Right ventricle myocardium superior (tissue), 1 donor: ENCODE data around the gene PMEPA1. TPM values are rescaled to one million over a fixed set of nuclear protein-coding genes. Genes with fewer than 3 reads are reported as not detected.

Source experiments
- ATAC-seq: fragments of 200-7000 bp; cut with Tn5 transposase; one replicate; pipeline ENCODE4 v1.9.1; 2020; ENCODE audit warnings: mild to moderate bottlenecking; ENCODE audit not compliant: poor library complexity
- DNase-seq: peaks from one replicate; pipeline ENCODE4 v3.0.0-alpha.2; 2020
- intact Hi-C: fragments of 100-400 bp; cut with DNase I; formaldehyde crosslinking; loops from one replicate; pipeline ENCODE4 v1.11.2; 2022
- total RNA-seq: library from RNA; stranded (reverse); fragmentation: NEBNext Ultra II Directional; extraction: Animal tissue kit (Norgen Biotek cat#: 25700); gene quantifications from one replicate; pipeline ENCODE4 v1.2.1, GENCODE V29; 2021
- donor health status: DM: no; HTN: yes; CAD: no; lungs with severe emphysema.

Gene PMEPA1
- total RNA-seq, 1 donor from 2014 or later, result 21.5 TPM

DNA sequence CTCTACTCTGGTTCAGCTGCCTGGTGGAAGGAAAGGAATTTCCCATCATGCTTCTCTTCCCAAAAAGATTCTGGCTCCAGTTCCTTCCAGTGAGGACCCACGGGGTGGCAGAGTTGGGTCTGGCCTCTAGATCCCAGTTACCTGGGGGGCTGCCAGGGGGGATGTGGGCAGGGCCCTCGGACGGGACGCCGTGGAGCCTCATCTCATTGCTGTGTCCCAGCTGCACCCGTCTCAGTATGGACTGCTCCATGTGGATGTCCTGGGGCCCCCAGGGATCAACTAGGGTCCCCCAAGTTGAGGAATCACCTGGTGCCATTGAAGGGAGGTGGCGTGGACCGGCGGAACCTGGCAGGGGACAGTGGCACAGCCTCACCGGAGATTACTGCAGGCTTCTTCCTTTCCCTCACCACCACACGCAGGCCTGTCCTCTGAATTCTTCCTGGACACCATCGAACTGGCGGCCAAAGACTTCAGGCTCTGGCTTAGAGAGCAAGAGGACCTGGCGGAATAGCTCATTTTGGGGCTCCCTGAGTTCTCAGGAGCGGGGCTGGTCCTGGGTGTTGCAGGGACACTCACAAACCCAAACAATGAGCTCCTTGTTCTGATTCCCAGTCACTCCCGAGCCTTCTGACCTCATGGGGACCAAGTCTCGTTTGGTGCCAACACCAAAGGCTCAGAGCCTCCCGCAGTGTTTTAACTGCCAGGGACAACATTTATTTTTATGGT is 98.1 kb downstream of the PMEPA1 start:
- DNase-seq (peak; percentile 68), ATAC-seq (peak; percentile 76)
- intact Hi-C loops, result no loop called here

DNA sequence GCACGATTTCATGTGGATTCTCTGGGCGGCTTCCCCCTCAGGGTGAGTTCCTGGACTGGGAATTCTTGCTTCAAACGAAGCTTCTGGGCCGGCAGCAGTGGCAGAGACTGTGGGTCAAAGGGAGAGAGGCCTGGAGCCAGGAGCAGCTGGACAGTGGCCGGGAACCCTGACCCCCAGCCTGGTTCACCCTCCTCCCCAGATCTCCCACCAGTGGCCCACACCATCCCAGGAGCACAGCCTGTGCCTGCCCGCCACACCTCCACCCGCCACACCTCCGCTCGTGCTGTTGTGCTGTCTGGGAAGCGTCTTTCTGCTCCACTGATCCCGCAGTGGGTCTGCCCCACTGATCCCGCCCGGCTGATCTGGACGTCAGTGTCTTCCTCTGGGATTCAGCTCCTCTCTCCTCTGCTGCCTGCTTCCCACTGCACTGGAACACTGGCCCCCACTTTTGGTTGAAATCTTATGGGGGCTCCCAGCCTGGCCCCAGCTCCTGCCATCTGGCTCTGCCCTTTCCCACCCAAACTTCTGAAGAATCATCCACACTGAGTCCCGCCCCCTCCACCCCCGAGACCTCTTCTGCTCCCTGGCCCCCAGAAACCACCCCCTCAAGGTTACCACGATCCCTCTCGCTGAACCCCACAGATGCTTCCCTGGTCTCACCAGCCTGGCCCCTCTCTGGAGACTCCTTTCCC is 99.4 kb downstream of the PMEPA1 start:
- DNase-seq (no peak), ATAC-seq (no peak)
- intact Hi-C loops, result no loop called here

DNA sequence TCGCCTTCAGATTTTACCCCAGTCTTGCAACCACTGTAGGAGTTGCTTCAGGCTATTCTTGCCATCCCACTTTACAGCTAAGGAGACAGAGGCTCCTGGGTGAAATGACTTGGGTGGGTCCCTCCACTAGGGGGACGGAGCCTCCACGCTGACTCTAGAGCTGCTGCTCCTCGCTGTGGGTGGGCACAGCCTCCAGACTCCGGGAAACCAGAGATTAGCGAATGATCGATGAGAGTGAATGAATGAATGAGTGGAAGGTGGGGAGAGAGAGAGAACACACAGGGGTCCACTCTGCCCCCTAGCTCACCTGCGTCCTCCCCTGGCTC is 100.0 kb downstream of the PMEPA1 start:
- ATAC-seq (no peak), DNase-seq (no peak)
- intact Hi-C loops, result no loop called here

DNA sequence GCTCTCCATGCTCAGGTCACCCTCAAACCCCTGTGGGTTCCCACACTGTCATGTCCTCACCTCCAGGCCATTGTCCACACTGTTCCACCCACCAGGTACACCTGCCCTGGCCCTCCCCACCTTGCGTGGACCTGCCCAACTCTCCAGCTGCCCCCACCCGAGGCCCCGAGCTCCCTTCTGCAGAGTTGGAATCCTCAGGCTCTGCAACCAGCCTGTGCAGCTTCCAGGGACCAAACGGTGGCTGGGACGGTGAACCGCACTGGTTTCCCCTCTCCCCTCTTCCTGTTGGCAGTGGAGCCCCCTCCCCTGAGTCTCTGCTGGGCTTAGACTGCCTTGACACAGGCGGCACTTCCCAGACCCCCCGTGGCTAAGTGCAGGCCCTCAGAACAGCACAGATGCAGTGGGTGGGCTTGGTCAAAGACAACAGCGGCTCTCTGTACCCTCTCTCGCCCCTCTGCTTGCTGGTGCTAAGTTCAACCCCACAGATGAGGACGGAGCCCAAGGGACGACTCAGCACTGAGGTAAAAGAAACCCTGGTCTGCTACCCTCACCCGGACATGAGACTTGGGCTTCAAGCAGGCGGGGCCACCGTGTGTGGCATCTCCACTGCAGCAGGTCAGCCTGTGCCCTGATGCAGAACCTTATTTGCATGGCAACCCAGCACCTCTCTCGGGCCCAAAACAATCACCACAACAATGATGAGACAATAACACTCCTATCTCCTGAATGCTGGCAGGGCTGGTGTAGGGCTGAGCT is 100.6 kb downstream of the PMEPA1 start:
- no peak for ATAC-seq

DNA sequence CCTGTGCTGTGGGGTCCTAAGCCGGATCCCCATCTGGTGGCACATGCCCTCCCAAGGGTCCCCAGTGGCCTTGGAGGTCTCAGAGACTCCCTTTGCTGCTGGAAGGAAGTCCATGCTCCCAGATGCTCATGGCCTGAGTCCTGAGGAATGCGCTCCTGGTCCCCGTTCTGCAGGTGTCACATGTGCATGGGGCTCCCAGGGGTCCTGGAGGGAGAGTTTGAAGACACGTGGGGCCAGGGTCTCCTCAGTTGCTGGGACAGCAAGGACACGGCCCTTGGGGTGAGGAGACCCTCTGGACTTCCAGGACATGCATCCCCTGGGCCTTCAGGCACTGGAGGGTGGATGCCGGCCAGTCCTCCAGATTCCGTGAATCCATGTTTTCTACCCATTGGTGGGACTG is 101.3 kb downstream of the PMEPA1 start:
- intact Hi-C loops, result no loop called here
- DNase-seq, result no peak
- ATAC-seq, result no peak

More for the DNA sequence above, 100.6 kb downstream of the PMEPA1 start:
- no peak for DNase-seq
- intact Hi-C loops, result no loop called here

DNA sequence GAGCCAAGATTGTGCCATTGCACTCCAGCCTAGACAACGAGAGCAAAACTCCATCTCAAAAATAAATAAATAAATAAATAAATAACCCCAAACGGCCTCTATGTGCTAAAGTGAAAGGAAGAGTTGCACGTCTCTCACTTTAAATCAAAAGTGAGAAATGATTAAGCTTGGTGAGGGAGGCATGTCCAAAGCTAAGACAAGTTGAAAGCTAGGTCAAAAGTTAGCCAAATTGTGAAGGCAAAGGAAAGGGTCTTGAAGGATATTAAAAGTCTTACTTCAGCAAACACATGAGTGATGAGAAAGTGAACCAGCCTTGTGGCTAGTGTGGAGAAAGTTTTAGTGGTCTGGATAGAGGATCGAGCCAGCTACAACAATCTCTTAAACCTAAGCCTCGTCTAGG is 103.9 kb downstream of the PMEPA1 start:
- intact Hi-C loops, result no loop called here
- DNase-seq (no peak), ATAC-seq (no peak)

DNA sequence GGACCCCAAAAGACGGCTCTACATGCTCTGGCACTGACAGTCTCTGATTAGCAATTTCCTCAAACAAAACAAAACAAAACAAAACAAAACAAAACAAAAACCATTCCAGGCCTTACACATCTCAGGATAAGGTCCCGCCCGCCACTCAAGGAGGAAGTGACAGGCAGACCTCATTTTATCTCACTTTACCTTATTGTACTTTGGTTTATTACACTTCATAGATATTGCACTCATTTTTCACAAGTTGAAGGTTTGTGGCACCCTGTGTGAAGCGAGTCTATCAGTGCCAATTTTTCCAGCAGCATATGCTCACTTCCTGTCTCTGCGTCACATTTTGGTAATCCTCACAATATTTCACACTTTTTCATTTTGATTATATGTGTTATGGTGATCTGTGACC is 104.8 kb downstream of the PMEPA1 start:
- DNase-seq, result no peak
- intact Hi-C loops, result no loop called here
- ATAC-seq, result no peak

DNA sequence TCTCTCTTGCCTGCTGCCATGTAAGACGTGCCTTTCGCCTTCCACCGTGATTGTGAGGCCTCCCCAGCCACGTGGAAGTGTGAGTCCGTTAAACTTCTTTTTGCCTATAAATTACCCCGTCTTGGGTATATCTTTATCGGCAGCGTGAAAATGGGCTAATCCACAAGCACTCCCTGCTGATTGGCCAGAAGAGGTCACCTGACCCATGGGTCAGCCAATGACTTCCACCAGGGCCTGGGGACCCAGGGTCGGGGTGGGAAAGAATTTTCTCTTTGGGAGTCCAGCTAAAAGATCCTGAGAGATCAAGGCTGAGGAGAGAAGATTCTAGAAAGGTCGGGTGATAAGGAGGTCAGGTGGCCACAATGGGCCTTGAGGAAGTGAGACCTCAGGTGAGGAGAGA is 106.7 kb downstream of the PMEPA1 start:
- DNase-seq, result no peak
- intact Hi-C loops, result no loop called here
- ATAC-seq, result no peak

DNA sequence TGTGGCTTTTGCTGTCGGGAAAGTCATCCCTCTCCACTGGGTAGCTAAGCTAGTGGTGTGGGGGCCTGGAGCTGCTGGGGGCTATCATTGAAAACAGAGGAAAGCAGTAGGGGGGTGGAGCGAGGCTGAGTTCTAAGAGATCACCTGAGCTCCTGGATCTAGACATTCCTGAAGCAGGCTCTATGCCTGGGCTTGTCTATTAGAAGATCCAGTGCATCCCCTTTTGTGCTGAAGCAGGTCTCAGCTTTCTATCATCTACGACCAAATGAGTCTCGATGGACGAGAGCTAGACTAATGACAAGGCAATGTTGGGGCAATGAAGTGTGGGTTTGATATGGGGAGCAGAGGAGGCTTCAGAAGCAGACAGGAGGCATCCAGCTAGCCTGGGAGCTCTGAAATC is 108.1 kb downstream of the PMEPA1 start:
- DNase-seq (no peak), ATAC-seq (no peak)
- intact Hi-C loops, result no loop called here

DNA sequence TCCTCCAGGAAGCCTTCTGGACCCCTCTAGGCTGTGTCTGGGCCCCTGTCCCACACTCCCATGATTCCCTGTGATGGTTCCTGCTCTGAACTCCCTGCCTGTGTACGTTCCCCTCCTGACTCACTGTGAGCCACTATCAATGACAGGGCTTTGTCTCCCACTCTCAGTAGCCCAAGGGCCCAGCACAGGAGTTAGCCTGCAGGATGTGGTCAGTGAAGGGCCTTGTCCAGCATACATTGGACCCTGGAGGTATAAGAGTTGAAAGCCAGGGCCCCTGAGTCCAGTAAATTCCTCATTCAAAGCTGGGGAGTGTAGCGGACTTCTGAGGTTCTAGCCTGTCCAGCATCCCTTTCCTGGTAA is 108.6 kb downstream of the PMEPA1 start:
- no peak for DNase-seq
- intact Hi-C loops, result no loop called here
- no peak for ATAC-seq

DNA sequence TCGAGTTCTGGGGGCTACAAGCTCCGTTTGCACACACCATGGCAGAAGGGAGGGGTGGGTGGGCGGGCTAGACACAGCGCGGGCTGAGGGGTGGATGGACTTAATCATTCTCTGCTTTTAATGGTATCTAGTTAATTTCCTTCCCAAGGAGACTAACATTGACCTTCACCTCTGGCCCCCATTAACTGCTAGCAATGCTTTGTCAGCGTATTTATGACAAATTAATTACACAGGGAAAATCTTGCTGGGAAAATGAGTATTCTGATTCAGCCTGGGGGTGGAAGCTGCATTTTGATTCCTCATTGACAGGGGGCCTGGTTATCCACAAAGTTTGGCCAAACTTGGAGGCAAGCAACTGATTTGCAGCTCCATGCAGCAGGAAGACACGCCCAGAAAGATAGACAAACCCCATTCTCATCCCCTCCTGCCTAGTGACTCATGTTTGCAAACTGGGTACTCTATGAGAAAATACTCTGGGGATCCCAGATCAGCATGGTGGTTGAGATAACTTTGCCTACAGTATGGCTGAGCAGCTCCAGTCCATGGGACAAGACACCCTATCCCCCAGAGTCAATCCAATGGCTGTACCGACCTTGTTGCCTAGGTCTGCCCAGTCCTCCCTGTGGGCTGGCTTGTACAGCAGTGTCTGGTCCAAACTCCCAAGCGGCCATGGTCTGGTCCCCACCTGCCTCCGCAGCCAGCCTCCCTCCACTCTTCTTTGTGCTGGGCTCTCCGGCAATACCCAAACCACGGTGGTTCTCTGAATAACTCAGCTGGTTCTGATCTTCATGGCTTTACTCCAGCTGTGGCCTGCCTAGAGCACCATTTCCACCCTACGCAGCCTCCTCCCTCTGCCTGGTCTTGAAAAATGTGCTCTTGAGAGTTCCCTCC is 109.2 kb downstream of the PMEPA1 start:
- no peak for ATAC-seq
- intact Hi-C loops, result no loop called here
- no peak for DNase-seq

DNA sequence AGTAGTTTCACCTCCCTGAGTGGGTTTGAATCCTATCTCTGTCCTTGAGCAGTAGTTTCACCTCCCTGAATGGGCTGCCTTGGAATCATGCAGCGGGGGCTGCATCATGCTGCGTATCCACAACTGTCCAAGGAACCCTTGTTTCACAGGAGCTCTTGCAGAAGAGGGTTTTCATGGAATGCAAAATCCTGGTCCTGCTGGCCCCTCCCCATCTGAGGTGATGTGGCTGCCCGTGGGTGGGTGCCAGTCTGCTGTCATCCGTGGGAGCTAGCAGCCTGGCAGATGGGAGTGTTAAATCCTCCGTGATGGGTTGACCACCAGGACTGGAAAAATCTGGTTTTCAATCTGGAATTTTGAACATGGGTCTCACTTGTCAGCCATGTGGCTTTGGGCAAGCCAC is 111.3 kb downstream of the PMEPA1 start:
- ATAC-seq (no peak), DNase-seq (no peak)
- intact Hi-C loops, result no loop called here

Other genes starting within 250 kb of the PMEPA1 start
- not detected for gene CTCFL, start 184.9 kb downstream of the PMEPA1 start, total RNA-seq
- 2.3 TPM for gene PCK1, start 148.9 kb downstream of the PMEPA1 start, total RNA-seq
- not detected for gene ZBP1, start 89.6 kb downstream of the PMEPA1 start, total RNA-seq